Neural crest cell (in vitro differentiated cells): ENCODE results near the gene ARRDC5. TPM values are rescaled to one million over a fixed set of nuclear protein-coding genes. Genes with fewer than 3 reads are reported as not detected.
A peak's percentile ranks its signal among the peaks of the same experiment; 100 is the strongest.
"Not testable (repeated sequence)": the region's sequence is repeated elsewhere in the genome, so short reads cannot be mapped to it uniquely, and the experiment has no call there.

Source experiments
- DNase-seq: peaks from one replicate; pipeline ENCODE4 v3.0.0; 2021; ENCODE audit warnings: low read depth, mixed read lengths, low spot score
- H3K27ac Mint-ChIP-seq: one replicate; pipeline ENCODE4 v1.8.0; 2021; ENCODE audit warnings: mild to moderate bottlenecking, mixed read lengths; ENCODE audit not compliant: unreplicated experiment
- H3K27me3 Mint-ChIP-seq: 2 replicates; pipeline ENCODE4 v1.8.0; 2021; ENCODE audit warnings: low read depth, mild to moderate bottlenecking, mixed read lengths
- H3K36me3 Mint-ChIP-seq: 2 replicates; pipeline ENCODE4 v1.8.0; 2021; ENCODE audit warnings: low read depth, mild to moderate bottlenecking, mixed read lengths
- H3K4me1 Mint-ChIP-seq: 2 replicates; pipeline ENCODE4 v1.8.0; 2021; ENCODE audit warnings: mixed read lengths
- H3K4me3 Mint-ChIP-seq: one replicate; pipeline ENCODE4 v1.8.0; 2021; ENCODE audit warnings: mild to moderate bottlenecking, mixed read lengths
- H3K9me3 Mint-ChIP-seq: 2 replicates; pipeline ENCODE4 v1.8.0; 2021; ENCODE audit warnings: mixed read lengths
- CTCF ChIP-seq: fragments of 200-600 bp; sonication (generic); conservative IDR thresholded peaks from 2 replicates; pipeline ENCODE4 v1.5.0; 2021; ENCODE audit warnings: antibody characterized with exemption, mild to moderate bottlenecking
- long read RNA-seq: library from polyadenylated mRNA; unstranded; transcript quantifications from one replicate; pipeline ENCODE4 v2.0.0, GENCODE V29; 2020
- total RNA-seq: library from RNA; stranded (reverse); gene quantifications from 2 replicates; pipeline ENCODE4 v1.2.1, GENCODE V29; 2021

Gene ARRDC5
- not detected in 2 replicates for total RNA-seq
- long read RNA-seq: 0 reads

- Mint-ChIP-seq H3K27ac (no peak within 1 kb of the TSS), H3K27me3 (no peaks in the 10 kb centered on the region), H3K4me3 (no peak within 1 kb of the TSS), H3K9me3 (no peaks in the 10 kb centered on the region), H3K4me1 (no peaks in the 10 kb centered on the region), H3K36me3 (no peaks in the 10 kb centered on the region)
- no peak for DNase-seq
- TF ChIP-seq CTCF: no peak
These were observed at the start of gene ARRDC5 for GRCh38 chr19:4902796-4903195. ARRDC5 (minus strand) TSS chr19:4902896; CDS start chr19:4902825, 71 bp downstream.

DNA sequence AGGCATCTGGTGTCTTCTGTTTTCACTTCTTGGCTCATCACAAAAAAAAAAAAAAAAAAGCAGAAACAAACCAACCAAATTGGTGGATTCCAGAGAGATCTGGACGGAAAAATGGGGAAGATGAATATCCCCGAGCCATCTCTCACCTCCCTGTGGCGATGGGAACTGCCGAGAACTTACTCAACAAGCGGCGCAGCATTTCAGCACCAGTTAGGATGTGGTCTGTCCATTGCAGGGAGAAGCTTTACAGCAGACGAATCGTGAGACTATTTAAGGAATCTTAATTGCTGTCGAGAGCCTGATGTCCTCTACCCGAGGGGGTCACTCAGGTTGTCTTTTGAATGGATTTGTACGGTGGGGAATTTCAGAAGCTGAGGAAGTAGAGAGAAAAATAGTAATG, 49.0 kb upstream of the ARRDC5 start:
- TF ChIP-seq CTCF: no peak
- Mint-ChIP-seq H3K9me3 (no peaks in the 10 kb centered on the region), H3K4me3 (no peak overlapping the region), H3K27ac (no peak overlapping the region), H3K27me3 (no peaks in the 10 kb centered on the region), H3K4me1 (no peaks in the 10 kb centered on the region), H3K36me3 (peaks cover 26% of the 10 kb centered on the region)
- no peak for DNase-seq

DNA sequence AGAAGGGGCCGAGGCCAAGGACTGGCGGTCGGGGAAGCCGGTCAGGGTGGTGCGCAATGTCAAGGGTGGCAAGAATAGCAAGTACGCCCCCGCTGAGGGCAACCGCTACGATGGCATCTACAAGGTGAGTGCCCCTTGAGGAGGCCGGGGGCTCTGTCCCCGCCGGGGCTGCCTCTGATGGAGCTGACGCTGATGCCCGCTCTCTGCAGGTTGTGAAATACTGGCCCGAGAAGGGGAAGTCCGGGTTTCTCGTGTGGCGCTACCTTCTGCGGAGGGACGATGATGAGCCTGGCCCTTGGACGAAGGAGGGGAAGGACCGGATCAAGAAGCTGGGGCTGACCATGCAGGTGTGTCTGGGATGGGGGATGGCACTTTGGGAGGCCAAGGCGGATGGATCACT, 48.0 kb upstream of the ARRDC5 start:
- not testable (repeated sequence) for H3K27ac Mint-ChIP-seq, DNase-seq, H3K27me3 Mint-ChIP-seq, H3K9me3 Mint-ChIP-seq, H3K4me3 Mint-ChIP-seq, H3K4me1 Mint-ChIP-seq
- peaks cover 26% of the 10 kb centered on the region for H3K36me3 Mint-ChIP-seq

GRCh38 chr19:4941638-4942169, 39.0 kb upstream of the ARRDC5 start:
- H3K36me3 Mint-ChIP-seq: peaks cover 18% of the 10 kb centered on the region
- DNase-seq, H3K27me3 Mint-ChIP-seq, H3K27ac Mint-ChIP-seq, H3K4me3 Mint-ChIP-seq, H3K4me1 Mint-ChIP-seq, H3K9me3 Mint-ChIP-seq: not testable (repeated sequence)

DNA sequence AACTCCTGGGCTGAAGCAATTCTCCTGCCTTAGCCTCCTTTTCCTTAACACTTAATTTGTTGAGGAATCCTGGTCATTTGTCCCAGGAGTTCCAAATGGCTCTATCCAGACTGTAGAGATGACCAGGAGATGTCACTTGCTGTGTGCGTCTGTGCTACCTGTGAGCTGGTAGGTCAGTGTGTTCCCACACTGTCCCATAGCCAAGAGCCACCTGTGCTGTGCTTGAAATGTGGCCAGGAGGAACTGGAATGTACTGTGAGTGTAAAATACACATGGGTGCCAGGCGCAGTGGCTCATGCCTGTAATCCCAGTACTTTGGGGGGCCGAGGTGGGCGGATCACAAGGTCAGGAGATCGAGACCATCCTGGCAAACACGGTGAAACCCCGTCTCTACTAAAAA, 36.8 kb upstream of the ARRDC5 start:
- H3K4me3 Mint-ChIP-seq: no peak overlapping the region
- H3K27ac Mint-ChIP-seq: peak overlapping the region; percentile 19
- H3K9me3 Mint-ChIP-seq: no peaks in the 10 kb centered on the region
- peaks cover 30% of the 10 kb centered on the region for H3K36me3 Mint-ChIP-seq
- H3K4me1 Mint-ChIP-seq: no peaks in the 10 kb centered on the region
- TF ChIP-seq CTCF: no peak
- no peak for DNase-seq
- no peaks in the 10 kb centered on the region for H3K27me3 Mint-ChIP-seq

DNA sequence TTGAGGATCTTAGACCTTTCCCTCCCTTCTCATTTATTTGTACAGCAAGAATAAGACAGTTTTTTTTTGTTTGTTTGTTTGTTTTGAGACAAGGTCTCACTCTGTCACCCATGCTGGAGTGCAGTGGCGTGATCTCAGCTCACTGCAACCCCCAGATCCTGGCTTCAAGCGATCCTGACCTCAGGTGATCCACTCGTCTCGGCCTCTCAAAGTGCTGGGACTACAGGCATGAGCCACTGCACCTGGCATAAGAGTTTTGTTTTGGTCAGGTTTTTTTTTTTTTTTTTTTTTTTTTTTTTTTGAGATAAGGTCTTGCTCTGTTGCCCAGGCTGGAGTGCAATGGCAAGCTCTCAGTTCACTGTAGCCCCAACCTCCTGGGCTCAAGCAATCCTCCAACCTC, 35.8 kb upstream of the ARRDC5 start:
- not testable (repeated sequence) for H3K9me3 Mint-ChIP-seq, H3K27ac Mint-ChIP-seq
- H3K36me3 Mint-ChIP-seq: peaks cover 32% of the 10 kb centered on the region

GRCh38 chr19:4937060-4937459, 34.4 kb upstream of the ARRDC5 start:
- Mint-ChIP-seq H3K36me3 (peaks cover 33% of the 10 kb centered on the region), H3K4me1 (no peaks in the 10 kb centered on the region)

More for the DNA sequence above, 35.8 kb upstream of the ARRDC5 start:
- not testable (repeated sequence) for H3K27me3 Mint-ChIP-seq, H3K4me1 Mint-ChIP-seq, H3K4me3 Mint-ChIP-seq, DNase-seq

More at GRCh38 chr19:4937060-4937459, 34.4 kb upstream of the ARRDC5 start:
- Mint-ChIP-seq H3K27me3 (no peaks in the 10 kb centered on the region), H3K4me3 (no peak overlapping the region), H3K9me3 (no peaks in the 10 kb centered on the region), H3K27ac (no peak overlapping the region)
- no peak for DNase-seq
- no peak for TF ChIP-seq CTCF
